A673 (cell line): ENCODE data around the gene TXNRD1.

Experiments
- EZH2 ChIP-seq: fragments of 200-600 bp; sonication (generic); IDR thresholded peaks from 2 replicates; pipeline ENCODE4 v1.6.1; 2017; ENCODE audit warnings: borderline replicate concordance, low read depth, mild to moderate bottlenecking, mixed read lengths, antibody characterized with exemption, low read length; ENCODE audit not compliant: poor library complexity, severe bottlenecking
- TF ChIP-seq, protein P1 (sequence below): fragments of 300-800, 200-600 bp; sonication (generic); conservative IDR thresholded peaks from 2 replicates; pipeline ENCODE4 v1.5.1; 2017; ENCODE audit warnings: low read depth, mild to moderate bottlenecking, antibody characterized with exemption, low read length, moderate library complexity, mixed read lengths

DNA sequence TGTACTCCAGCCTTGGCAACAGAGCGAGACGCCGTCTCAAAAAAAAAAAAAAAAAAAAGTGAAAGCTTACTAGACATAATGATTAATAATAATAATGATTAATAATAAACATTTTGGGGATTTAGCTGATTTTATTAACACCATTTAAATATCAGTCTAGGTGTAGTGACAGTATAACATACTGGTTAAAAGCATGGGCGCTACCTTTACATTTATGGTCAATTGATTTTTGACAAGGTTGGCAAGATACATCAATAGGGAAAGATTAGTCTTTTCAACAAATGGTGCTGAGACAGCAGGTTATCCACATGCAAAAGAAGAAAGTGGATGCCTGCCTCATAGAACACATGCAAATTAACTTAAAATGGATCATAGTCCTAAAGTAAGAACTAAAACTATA is 34.3 kb downstream of the TXNRD1 start:
- TF ChIP-seq, protein P1, sequence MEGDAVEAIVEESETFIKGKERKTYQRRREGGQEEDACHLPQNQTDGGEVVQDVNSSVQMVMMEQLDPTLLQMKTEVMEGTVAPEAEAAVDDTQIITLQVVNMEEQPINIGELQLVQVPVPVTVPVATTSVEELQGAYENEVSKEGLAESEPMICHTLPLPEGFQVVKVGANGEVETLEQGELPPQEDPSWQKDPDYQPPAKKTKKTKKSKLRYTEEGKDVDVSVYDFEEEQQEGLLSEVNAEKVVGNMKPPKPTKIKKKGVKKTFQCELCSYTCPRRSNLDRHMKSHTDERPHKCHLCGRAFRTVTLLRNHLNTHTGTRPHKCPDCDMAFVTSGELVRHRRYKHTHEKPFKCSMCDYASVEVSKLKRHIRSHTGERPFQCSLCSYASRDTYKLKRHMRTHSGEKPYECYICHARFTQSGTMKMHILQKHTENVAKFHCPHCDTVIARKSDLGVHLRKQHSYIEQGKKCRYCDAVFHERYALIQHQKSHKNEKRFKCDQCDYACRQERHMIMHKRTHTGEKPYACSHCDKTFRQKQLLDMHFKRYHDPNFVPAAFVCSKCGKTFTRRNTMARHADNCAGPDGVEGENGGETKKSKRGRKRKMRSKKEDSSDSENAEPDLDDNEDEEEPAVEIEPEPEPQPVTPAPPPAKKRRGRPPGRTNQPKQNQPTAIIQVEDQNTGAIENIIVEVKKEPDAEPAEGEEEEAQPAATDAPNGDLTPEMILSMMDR = no peak
- TF ChIP-seq EZH2 = no peak
